NOMO-1 (cell line): ENCODE measurements around the gene GTF2F1.
"Not testable (repeated sequence)": the region's sequence is repeated elsewhere in the genome, so short reads cannot be mapped to it uniquely, and the experiment has no call there.

Source experiments
- DNase-seq, 2 experiments: peaks; one replicate each; lab custom pipeline; 2025; ENCODE audit not compliant: unreplicated experiment in 2 of 2; lab: John Stamatoyannopoulos, UW

GTF2F1 gene

GRCh38 chr19:6417713-6418561 lies 25.0 kb upstream of the GTF2F1 start:
- no peak for DNase-seq

- DNase-seq, result no peak
These were observed 23.9 kb upstream of the GTF2F1 start for GRCh38 chr19:6416658-6417405.

- DNase-seq, result no peak
These were observed 22.7 kb upstream of the GTF2F1 start for GRCh38 chr19:6415591-6416190.

GRCh38 chr19:6414793-6415590 lies 22.0 kb upstream of the GTF2F1 start:
- no peak for DNase-seq

GRCh38 chr19:6413721-6414643 lies 21.0 kb upstream of the GTF2F1 start:
- no peak for DNase-seq

- DNase-seq, result no peak
These were observed 20.3 kb upstream of the GTF2F1 start for GRCh38 chr19:6413291-6413690.

GRCh38 chr19:6412447-6413091 lies 19.6 kb upstream of the GTF2F1 start:
- DNase-seq, result no peak

GRCh38 chr19:6412061-6412446 lies 19.1 kb upstream of the GTF2F1 start:
- DNase-seq, result no peak

- DNase-seq, result no peak
These were observed 16.4 kb upstream of the GTF2F1 start for GRCh38 chr19:6409346-6409745.

- DNase-seq, result no peak
These were observed 13.4 kb upstream of the GTF2F1 start for GRCh38 chr19:6406401-6406800.

GRCh38 chr19:6402837-6403608 lies 10.1 kb upstream of the GTF2F1 start:
- no peak for DNase-seq

- no peak for DNase-seq
These were observed 9.1 kb upstream of the GTF2F1 start for GRCh38 chr19:6402058-6402457.

- DNase-seq, result not testable (repeated sequence)
These were observed 7.3 kb upstream of the GTF2F1 start for GRCh38 chr19:6400062-6400944.

- no peak for DNase-seq
These were observed 3.3 kb upstream of the GTF2F1 start for GRCh38 chr19:6396305-6396704.

- DNase-seq, result no peak
These were observed 1.9 kb upstream of the GTF2F1 start for GRCh38 chr19:6394831-6395230.

GRCh38 chr19:6393983-6394412 lies 1.0 kb upstream of the GTF2F1 start:
- DNase-seq, result no peak

GRCh38 chr19:6392221-6393073 lies 517 bp downstream of the GTF2F1 start:
- no peak for DNase-seq
